Esophagus squamous epithelium (tissue), 5 donors: ENCODE data around the gene ZNF766. TPM values are rescaled to one million over a fixed set of nuclear protein-coding genes. Genes with fewer than 3 reads are reported as not detected.

ENCODE experiments used
- DNase-seq: peaks from one replicate; lab custom pipeline; 2025; lab: John Stamatoyannopoulos, UW
- H3K27ac ChIP-seq, 4 donors: fragments of 200-600 bp; sonication (generic); one replicate each; pipeline ENCODE4 v1.5.1; 2016 to 2019; ENCODE audit warnings: mild to moderate bottlenecking in 1 of 4
- H3K27me3 ChIP-seq, 4 donors: fragments of 200-600 bp; sonication (generic); 1 replicate in 3 of 4; 2 replicates in 1 of 4; pipeline versions ENCODE4 v1.5.1 to v1.6.0; 2017 to 2021; ENCODE audit warnings: antibody characterized with exemption in 1 of 4
- H3K36me3 ChIP-seq, 3 donors: fragments of 200-600 bp; sonication (generic); one replicate each; pipeline ENCODE4 v1.5.1; 2016 to 2019
- H3K4me1 ChIP-seq, 3 donors: fragments of 200-600 bp; sonication (generic); one replicate each; pipeline ENCODE4 v1.5.1; 2017 to 2019
- H3K4me3 ChIP-seq, 4 donors: fragments of 200-600 bp; sonication (generic); 1 replicate in 3 of 4; 2 replicates in 1 of 4; pipeline ENCODE4 v1.5.1; 2016 to 2019; ENCODE audit warnings: mild to moderate bottlenecking in 2 of 4, moderate library complexity in 1 of 4
- H3K9me3 ChIP-seq, 3 donors: fragments of 200-600 bp; sonication (generic); one replicate each; pipeline ENCODE4 v1.5.1; 2016 to 2019
- CTCF ChIP-seq, 6 experiments: fragments of 450-650 bp in 4 of 6; fragments of 200-600 bp in 2 of 6; sonication (generic) in 2 of 6; IDR thresholded peaks; one replicate each; pipeline ENCODE4 v1.5.1; 2016 to 2019; ENCODE audit warnings: antibody characterized with exemption in 6 of 6, mild to moderate bottlenecking in 4 of 6, moderate library complexity in 4 of 6
- POLR2A ChIP-seq, 4 donors: fragments of 450-650 bp; IDR thresholded peaks; one replicate each; pipeline ENCODE4 v1.6.1; 2017; ENCODE audit warnings: antibody characterized with exemption in 4 of 4, mild to moderate bottlenecking in 4 of 4, moderate library complexity in 3 of 4
- WGBS, 2 donors: methylation state at CpG; one replicate each; pipeline ENCODE4 v1.1.5; 2018; 5-methylcytosine and 5-hydroxymethylcytosine counted together
- intact Hi-C: fragments of 100-400 bp; cut with DNase I; formaldehyde crosslinking; loops from one replicate; pipeline ENCODE4 v1.15.0; 2022
- total RNA-seq, 4 donors: library from RNA; depleted of rRNA; stranded (reverse); fragments of >200 nt; gene quantifications; one replicate each; pipeline ENCODE4 v1.1.0, GENCODE V29; 2016
- donor health status: DM: yes; HTN: yes; CAD: no.

The ZNF766 gene
- total RNA-seq, 4 donors from 2014 or later, result 2.5 to 8.4 (median 3.9) TPM

GRCh38 chr19:52230685-52231084 lies 38.7 kb upstream of the ZNF766 start:
- no peak for DNase-seq
- Histone ChIP-seq H3K27ac (no peak overlapping the region), H3K4me3 (no peak overlapping the region), H3K27me3 (no peaks in the 10 kb centered on the region), H3K4me1 (no peaks in the 10 kb centered on the region), H3K9me3 (no peaks in the 10 kb centered on the region), H3K36me3 (peaks cover 10 to 50% (median 14%) of the 10 kb centered on the region in 3 donors)
- no peak for TF ChIP-seq POLR2A (IDR thresholded peaks at IDR 0.05)
- no peak for TF ChIP-seq CTCF (IDR thresholded peaks at IDR 0.05)
- intact Hi-C loops, result no loop called here
- WGBS, 2 donors, result 75% methylated on average over 1 of the region's 1 CpG; no CpG with 5 or more reads in 1 of the 2 donors

GRCh38 chr19:52231154-52231910 lies 38.1 kb upstream of the ZNF766 start:
- DNase-seq, result no peak
- intact Hi-C loops, result no loop called here
- H3K36me3 ChIP-seq, result peaks cover 5 to 43% (median 8%) of the 10 kb centered on the region in 3 donors
- WGBS, 2 donors, result 38 to 53% methylated on average over 3 of the region's 3 CpGs
- H3K27me3 ChIP-seq, result no peaks in the 10 kb centered on the region
- no peaks in the 10 kb centered on the region for H3K9me3 ChIP-seq
- no peak overlapping the region for H3K4me3 ChIP-seq
- TF ChIP-seq CTCF (IDR thresholded peaks at IDR 0.05) (no peak), POLR2A (IDR thresholded peaks at IDR 0.05) (no peak)
- H3K4me1 ChIP-seq, result no peaks in the 10 kb centered on the region
- no peak overlapping the region for H3K27ac ChIP-seq

- intact Hi-C loops, result no loop called here
- Histone ChIP-seq H3K9me3 (no peaks in the 10 kb centered on the region), H3K4me1 (peaks cover 0 to 4% (median 0%) of the 10 kb centered on the region in 3 donors), H3K36me3 (peaks cover 0 to 12% (median 0%) of the 10 kb centered on the region in 3 donors), H3K27me3 (no peaks in the 10 kb centered on the region), H3K27ac (no peak overlapping the region), H3K4me3 (no peak overlapping the region)
- WGBS, 2 donors, result 75 to 79% methylated on average over 2 of the region's 2 CpGs
- no peak for DNase-seq
- no peak for TF ChIP-seq POLR2A (IDR thresholded peaks at IDR 0.05)
- no peak for TF ChIP-seq CTCF (IDR thresholded peaks at IDR 0.05)
Measured at GRCh38 chr19:52234406-52234805, 35.0 kb upstream of the ZNF766 start.

GRCh38 chr19:52237197-52237596 lies 32.2 kb upstream of the ZNF766 start:
- H3K27me3 ChIP-seq, result no peaks in the 10 kb centered on the region
- H3K9me3 ChIP-seq, result no peaks in the 10 kb centered on the region
- no peak overlapping the region for H3K27ac ChIP-seq
- 63 to 68% methylated on average over 2 of the region's 2 CpGs for WGBS, 2 donors
- H3K4me3 ChIP-seq, result no peak overlapping the region
- intact Hi-C loops, result loop anchor here (5.0 kb wide), 1 partner anchor 100 kb away; the partner anchor contains the start of gene ZNF616
- no peak for DNase-seq
- TF ChIP-seq CTCF (IDR thresholded peaks at IDR 0.05) (no peak), POLR2A (IDR thresholded peaks at IDR 0.05) (no peak)
- no peaks in the 10 kb centered on the region for H3K36me3 ChIP-seq
- H3K4me1 ChIP-seq, result peaks cover 0 to 4% (median 0%) of the 10 kb centered on the region in 3 donors

GRCh38 chr19:52237771-52238400 lies 31.5 kb upstream of the ZNF766 start:
- no peak overlapping the region for H3K4me3 ChIP-seq
- peaks cover 0 to 4% (median 0%) of the 10 kb centered on the region in 3 donors for H3K4me1 ChIP-seq
- intact Hi-C loops, result loop anchor here (5.0 kb wide), 1 partner anchor 101 kb away; the partner anchor contains the start of gene ZNF616
- H3K27me3 ChIP-seq, result no peaks in the 10 kb centered on the region
- H3K9me3 ChIP-seq, result no peaks in the 10 kb centered on the region
- H3K27ac ChIP-seq, result no peak overlapping the region
- no peak for DNase-seq
- H3K36me3 ChIP-seq, result no peaks in the 10 kb centered on the region
- TF ChIP-seq CTCF (IDR thresholded peaks at IDR 0.05), result peak; percentile 68 to 92 (median 89)
- no peak for TF ChIP-seq POLR2A (IDR thresholded peaks at IDR 0.05)
- WGBS, 2 donors, result 11 to 17% methylated on average over 8 of the region's 8 CpGs
